Measurements from ENCODE around the gene ACTL7A. TPM values are rescaled to one million over a fixed set of nuclear protein-coding genes. Genes with fewer than 3 reads are reported as not detected.
"Not testable (repeated sequence)": the region's sequence is repeated elsewhere in the genome, so short reads cannot be mapped to it uniquely, and the experiment has no call there.

Gene ACTL7A
- total RNA-seq, 2 experiments from 2014 or later: not detected

- Mint-ChIP-seq H3K4me1 (ENCODE audit: low read depth) (peaks cover 13% of the 10 kb centered on the region), H3K27ac (no peak overlapping the region), H3K4me3 (no peak overlapping the region), H3K27me3 (no peaks in the 10 kb centered on the region), H3K36me3 (ENCODE audit: low read depth) (no peaks in the 10 kb centered on the region), H3K9me3 (no peaks in the 10 kb centered on the region)
- no peak for TF ChIP-seq CTCF (IDR thresholded peaks at IDR 0.05)
- Histone ChIP-seq H3K27me3 (ENCODE audit: control insufficient read depth in 1 of 2, insufficient read depth in 2 of 2, low read length in 2 of 2) (no peaks in the 10 kb centered on the region), H3K4me3 (ENCODE audit: low read length) (no peak overlapping the region), H3K36me3 (ENCODE audit: insufficient read depth, low read length) (no peaks in the 10 kb centered on the region), H3K27ac (ENCODE audit: low read depth in 1 of 2, low read length in 2 of 2) (no peak overlapping the region), H3K4me1 (ENCODE audit: insufficient read depth, low read length) (peaks cover 5% of the 10 kb centered on the region), H3K9me3 (ENCODE audit: control insufficient read depth in 1 of 2, insufficient read depth in 1 of 2, low read length in 2 of 2) (no peaks in the 10 kb centered on the region)
- no peak for DNase-seq
- ChIA-PET POLR2A (no interaction called here), CTCF (no interaction called here)
- intact Hi-C loops (cut with DNase I, micrococcal nuclease): no loop called here
- no peak for ATAC-seq (ENCODE audit: poor library complexity)
These were observed 16.6 kb upstream of the ACTL7A start for GRCh38 chr9:108845507-108845906.

- no peaks in the 10 kb centered on the region for H3K9me3 Mint-ChIP-seq
- no peak overlapping the region for H3K4me3 ChIP-seq (ENCODE audit: low read length)
- no peaks in the 10 kb centered on the region for H3K36me3 ChIP-seq (ENCODE audit: insufficient read depth, low read length)
- CTCF ChIA-PET: no interaction called here
- TF ChIP-seq CTCF (IDR thresholded peaks at IDR 0.05): no peak
- intact Hi-C loops (cut with DNase I, micrococcal nuclease): no loop called here
- H3K36me3 Mint-ChIP-seq (ENCODE audit: low read depth): no peaks in the 10 kb centered on the region
- DNase-seq (no peak), ATAC-seq (ENCODE audit: poor library complexity) (no peak)
- no peaks in the 10 kb centered on the region for H3K27me3 ChIP-seq (ENCODE audit: control insufficient read depth in 1 of 2, insufficient read depth in 2 of 2, low read length in 2 of 2)
- H3K4me1 Mint-ChIP-seq (ENCODE audit: low read depth): peaks cover 13% of the 10 kb centered on the region
- H3K4me1 ChIP-seq (ENCODE audit: insufficient read depth, low read length): peaks cover 5% of the 10 kb centered on the region
- no peak overlapping the region for H3K27ac ChIP-seq (ENCODE audit: low read depth in 1 of 2, low read length in 2 of 2)
- POLR2A ChIA-PET: no interaction called here
- H3K4me3 Mint-ChIP-seq: no peak overlapping the region
- no peak overlapping the region for H3K27ac Mint-ChIP-seq
- no peaks in the 10 kb centered on the region for H3K27me3 Mint-ChIP-seq
- no peaks in the 10 kb centered on the region for H3K9me3 ChIP-seq (ENCODE audit: control insufficient read depth in 1 of 2, insufficient read depth in 1 of 2, low read length in 2 of 2)
These were observed 16.1 kb upstream of the ACTL7A start for GRCh38 chr9:108845947-108846346.

GRCh38 chr9:108848296-108848695, 13.8 kb upstream of the ACTL7A start:
- H3K27me3 ChIP-seq (ENCODE audit: control insufficient read depth in 1 of 2, insufficient read depth in 2 of 2, low read length in 2 of 2); CTCF ChIA-PET; H3K36me3 ChIP-seq (ENCODE audit: insufficient read depth, low read length); DNase-seq; H3K36me3 Mint-ChIP-seq (ENCODE audit: low read depth); H3K4me1 ChIP-seq (ENCODE audit: insufficient read depth, low read length); H3K9me3 ChIP-seq (ENCODE audit: control insufficient read depth in 1 of 2, insufficient read depth in 1 of 2, low read length in 2 of 2); H3K27me3 Mint-ChIP-seq; H3K4me3 Mint-ChIP-seq; intact Hi-C loops (cut with DNase I, micrococcal nuclease); ATAC-seq (ENCODE audit: poor library complexity); POLR2A ChIA-PET; H3K27ac Mint-ChIP-seq; H3K9me3 Mint-ChIP-seq; H3K4me1 Mint-ChIP-seq (ENCODE audit: low read depth); H3K4me3 ChIP-seq (ENCODE audit: low read length); H3K27ac ChIP-seq (ENCODE audit: low read depth in 1 of 2, low read length in 2 of 2): not testable (repeated sequence)

- Histone ChIP-seq H3K27ac (ENCODE audit: low read depth in 1 of 2, low read length in 2 of 2) (no peak overlapping the region), H3K9me3 (ENCODE audit: control insufficient read depth in 1 of 2, insufficient read depth in 1 of 2, low read length in 2 of 2) (peaks cover 0 to 9% of the 10 kb centered on the region in 2 experiments), H3K4me3 (ENCODE audit: low read length) (no peak overlapping the region), H3K36me3 (ENCODE audit: insufficient read depth, low read length) (no peaks in the 10 kb centered on the region), H3K27me3 (ENCODE audit: control insufficient read depth in 1 of 2, insufficient read depth in 2 of 2, low read length in 2 of 2) (no peaks in the 10 kb centered on the region), H3K4me1 (ENCODE audit: insufficient read depth, low read length) (no peaks in the 10 kb centered on the region)
- Mint-ChIP-seq H3K27ac (no peak overlapping the region), H3K4me3 (no peak overlapping the region), H3K27me3 (peaks cover 4% of the 10 kb centered on the region), H3K4me1 (ENCODE audit: low read depth) (no peaks in the 10 kb centered on the region), H3K9me3 (no peaks in the 10 kb centered on the region), H3K36me3 (ENCODE audit: low read depth) (no peaks in the 10 kb centered on the region)
- ATAC-seq (ENCODE audit: poor library complexity) (no peak), DNase-seq (no peak)
- TF ChIP-seq CTCF (IDR thresholded peaks at IDR 0.05): no peak
- CTCF ChIA-PET: no interaction called here
- intact Hi-C loops (cut with DNase I, micrococcal nuclease): no loop called here
- POLR2A ChIA-PET: no interaction called here
These were observed 11.7 kb upstream of the ACTL7A start for GRCh38 chr9:108850293-108850897.

All from CD4-positive, alpha-beta T cell (primary cell).